Panc1 (cell line): Measurements from ENCODE around the gene GRIP2. TPM values are rescaled to one million over a fixed set of nuclear protein-coding genes. Genes with fewer than 3 reads are reported as not detected.

Experiments
- ATAC-seq: fragments of 200-7000 bp; cut with Tn5 transposase; 2 replicates; pipeline ENCODE4 v1.9.1; 2020; ENCODE audit warnings: mild to moderate bottlenecking, moderate library complexity
- BruUV-seq: library from RNA; stranded (reverse); fragments of 400-500 nt; replicated peaks from 2 replicates; lab custom pipeline; 2021; lab: Mats Ljungman, UMichigan
- CTCF ChIA-PET: fragments of 300-600 bp; sonication (Branson Sonifier 250); formaldehyde crosslinking; loops from one replicate; lab custom pipeline; 2022; ENCODE audit warnings: antibody characterized with exemption; lab: Charles Lee
- POLR2A ChIA-PET: fragments of 300-600 bp; sonication (Branson Sonifier 250); formaldehyde crosslinking; loops from one replicate; lab custom pipeline; 2022; ENCODE audit warnings: antibody characterized with exemption; lab: Charles Lee
- DNase-seq: peaks from one replicate; pipeline ENCODE4 v3.0.0-alpha.2; 2010; ENCODE audit warnings: low read depth, low spot score
- H3K27ac ChIP-seq: 2 replicates; pipeline ENCODE4 v1.5.1; 2011; ENCODE audit warnings: mild to moderate bottlenecking, low read length, inconsistent platforms
- H3K27me3 ChIP-seq: fragments of 200-500 bp; sonication (Bioruptor generic); 2 replicates; pipeline ENCODE4 v1.6.0; 2014; ENCODE audit warnings: low read length, inconsistent platforms; ENCODE audit not compliant: control insufficient read depth, insufficient read depth
- H3K36me3 ChIP-seq: fragments of 200-500 bp; sonication (Bioruptor generic); 2 replicates; pipeline ENCODE4 v1.5.1; 2014; ENCODE audit warnings: inconsistent platforms, mild to moderate bottlenecking, low read length, moderate library complexity; ENCODE audit not compliant: control insufficient read depth, insufficient read depth
- H3K4me1 ChIP-seq: 2 replicates; pipeline ENCODE4 v1.5.1; 2011; ENCODE audit warnings: inconsistent platforms, mild to moderate bottlenecking, low read length, moderate library complexity; ENCODE audit not compliant: control insufficient read depth, insufficient read depth
- H3K4me3 ChIP-seq, 2 experiments: 2 replicates each; pipeline ENCODE4 v1.5.1; 2011 to 2012; ENCODE audit warnings: low read depth in 2 of 2, low read length in 2 of 2, mild to moderate bottlenecking in 2 of 2, inconsistent platforms in 1 of 2, moderate library complexity in 1 of 2
- H3K9me3 ChIP-seq: fragments of 200-500 bp; sonication (Bioruptor generic); 2 replicates; pipeline ENCODE4 v1.5.1; 2014; ENCODE audit warnings: low read depth, mild to moderate bottlenecking, inconsistent platforms, low read length, moderate library complexity; ENCODE audit not compliant: control insufficient read depth, insufficient read depth
- POLR2AphosphoS5 ChIP-seq: IDR thresholded peaks from 2 replicates; pipeline ENCODE4 v1.6.1; 2012; ENCODE audit warnings: mild to moderate bottlenecking, low read depth, low read length, moderate library complexity
- REST ChIP-seq, 2 experiments: IDR thresholded peaks; 2 replicates each; pipeline ENCODE4 v1.6.1; 2011 to 2012; ENCODE audit warnings: low read depth in 2 of 2, control low read depth in 1 of 2, low read length in 1 of 2, mild to moderate bottlenecking in 1 of 2, moderate library complexity in 1 of 2; ENCODE audit not compliant: insufficient read depth in 1 of 2
- SIN3A ChIP-seq: IDR thresholded peaks from 2 replicates; pipeline ENCODE4 v1.6.1; 2012; ENCODE audit warnings: low read depth, mild to moderate bottlenecking, low read length, moderate library complexity, borderline replicate concordance; ENCODE audit not compliant: insufficient read depth
- TCF7L2 ChIP-seq: IDR thresholded peaks from 2 replicates; pipeline ENCODE4 v1.6.1; 2011; ENCODE audit warnings: mild to moderate bottlenecking, low read depth, low read length, inconsistent platforms
- in situ Hi-C: cut with HindIII; loops from 2 replicates; pipeline ENCODE4 v1.10.0; 2016; ENCODE audit warnings: low sequenced_read_pairs, low pct_unique_long_range_greater_than_20kb
- intact Hi-C: fragments of 100-400 bp; cut with micrococcal nuclease; formaldehyde crosslinking; loops from one replicate; pipeline ENCODE4 v1.10.0; 2022; ENCODE audit not compliant: unreplicated experiment
- total RNA-seq: library from RNA; stranded (reverse); gene quantifications from one replicate; pipeline ENCODE4 v1.2.1, GENCODE V29; 2021; ENCODE audit not compliant: unreplicated experiment
- TF ChIP-seq, protein P1 (sequence below): fragments of 450-650 bp; IDR thresholded peaks from 2 replicates; pipeline ENCODE4 v1.5.1; 2017; ENCODE audit warnings: mild to moderate bottlenecking

The GRIP2 gene
- total RNA-seq, 1 experiment from 2014 or later, result 6.5 TPM

DNA sequence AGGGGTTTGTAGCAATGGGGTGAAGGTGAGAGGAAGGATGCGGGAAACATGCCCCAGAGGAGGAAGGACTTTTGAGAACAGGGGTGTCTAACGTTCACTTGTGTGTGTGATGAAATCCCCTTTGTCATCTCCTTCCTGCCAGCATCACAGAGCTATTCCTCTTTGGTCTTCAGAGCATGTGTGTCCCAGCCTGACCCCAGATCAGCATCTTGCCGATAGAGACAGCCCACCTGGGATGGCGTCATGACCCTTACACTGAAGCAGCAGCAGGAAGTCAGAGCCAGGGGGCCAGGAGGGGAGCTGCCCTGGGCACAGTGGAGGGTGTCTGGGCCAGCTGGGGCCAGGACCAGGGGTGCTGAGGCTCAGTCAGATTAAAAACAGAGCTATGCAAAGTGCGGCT is 29.9 kb upstream of the GRIP2 start:
- in situ Hi-C loops, result no loop called here
- Histone ChIP-seq H3K27ac (no peak overlapping the region), H3K4me3 (no peak overlapping the region), H3K4me1 (peaks cover 10% of the 10 kb centered on the region), H3K9me3 (no peaks in the 10 kb centered on the region), H3K36me3 (no peaks in the 10 kb centered on the region), H3K27me3 (no peaks in the 10 kb centered on the region)
- no peak for DNase-seq
- TF ChIP-seq, protein P1, sequence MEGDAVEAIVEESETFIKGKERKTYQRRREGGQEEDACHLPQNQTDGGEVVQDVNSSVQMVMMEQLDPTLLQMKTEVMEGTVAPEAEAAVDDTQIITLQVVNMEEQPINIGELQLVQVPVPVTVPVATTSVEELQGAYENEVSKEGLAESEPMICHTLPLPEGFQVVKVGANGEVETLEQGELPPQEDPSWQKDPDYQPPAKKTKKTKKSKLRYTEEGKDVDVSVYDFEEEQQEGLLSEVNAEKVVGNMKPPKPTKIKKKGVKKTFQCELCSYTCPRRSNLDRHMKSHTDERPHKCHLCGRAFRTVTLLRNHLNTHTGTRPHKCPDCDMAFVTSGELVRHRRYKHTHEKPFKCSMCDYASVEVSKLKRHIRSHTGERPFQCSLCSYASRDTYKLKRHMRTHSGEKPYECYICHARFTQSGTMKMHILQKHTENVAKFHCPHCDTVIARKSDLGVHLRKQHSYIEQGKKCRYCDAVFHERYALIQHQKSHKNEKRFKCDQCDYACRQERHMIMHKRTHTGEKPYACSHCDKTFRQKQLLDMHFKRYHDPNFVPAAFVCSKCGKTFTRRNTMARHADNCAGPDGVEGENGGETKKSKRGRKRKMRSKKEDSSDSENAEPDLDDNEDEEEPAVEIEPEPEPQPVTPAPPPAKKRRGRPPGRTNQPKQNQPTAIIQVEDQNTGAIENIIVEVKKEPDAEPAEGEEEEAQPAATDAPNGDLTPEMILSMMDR, result no peak
- TF ChIP-seq POLR2AphosphoS5, result no peak
- no peak for TF ChIP-seq REST (IDR thresholded peaks at IDR 0.05; ENCODE audit: insufficient read depth in 1 of 2, low read depth in 2 of 2, low read length in 1 of 2)
- no peak for TF ChIP-seq SIN3A
- no peak for TF ChIP-seq TCF7L2
- ChIA-PET POLR2A (no interaction called here), CTCF (no interaction called here)
- intact Hi-C loops, result no loop called here
- ATAC-seq, result no peak
- BruUV-seq, result no TSS peak

DNA sequence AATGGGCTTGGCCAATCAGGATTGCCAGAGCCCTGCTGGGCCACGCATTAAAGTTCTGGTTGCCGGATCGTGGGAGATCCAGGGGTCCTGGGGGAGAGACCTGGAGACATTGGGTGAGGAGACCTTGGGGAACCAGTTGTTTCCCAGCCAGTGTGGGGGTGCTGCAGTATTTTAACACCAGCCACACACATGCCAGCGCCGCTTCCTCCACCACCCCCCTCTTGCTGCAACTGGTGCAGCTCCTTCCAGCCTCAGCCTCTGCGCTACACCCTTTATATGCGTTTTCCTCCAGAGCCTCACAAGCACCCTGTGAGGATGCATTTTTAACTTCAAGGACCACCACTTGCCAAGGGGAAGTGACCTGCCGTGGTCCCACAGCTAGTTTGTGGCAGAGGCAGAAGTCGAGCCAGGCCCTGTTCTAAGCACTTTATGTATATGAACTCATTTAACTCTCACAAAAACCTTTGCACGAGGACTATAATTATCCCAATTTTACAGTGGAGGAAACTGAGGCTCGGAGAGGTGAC is 29.4 kb upstream of the GRIP2 start:
- Histone ChIP-seq H3K4me1 (peaks cover 10% of the 10 kb centered on the region), H3K27me3 (no peaks in the 10 kb centered on the region), H3K9me3 (no peaks in the 10 kb centered on the region), H3K36me3 (no peaks in the 10 kb centered on the region), H3K27ac (no peak overlapping the region), H3K4me3 (no peak overlapping the region)
- in situ Hi-C loops, result no loop called here
- ChIA-PET CTCF (no interaction called here), POLR2A (no interaction called here)
- DNase-seq, result no peak
- BruUV-seq, result no TSS peak
- no peak for ATAC-seq
- intact Hi-C loops, result no loop called here
- no peak for TF ChIP-seq REST (IDR thresholded peaks at IDR 0.05; ENCODE audit: insufficient read depth in 1 of 2, low read depth in 2 of 2, low read length in 1 of 2)
- no peak for TF ChIP-seq POLR2AphosphoS5
- no peak for TF ChIP-seq SIN3A
- TF ChIP-seq, protein P1, result no peak
- no peak for TF ChIP-seq TCF7L2
